Body of pancreas (tissue), 4 donors: ENCODE data around the gene SLC35F3.

Source experiments
- CTCF ChIP-seq, 7 experiments: fragments of 450-650 bp in 4 of 7; fragments of 200-600 bp in 3 of 7; sonication (generic) in 3 of 7; IDR thresholded peaks; one replicate each; pipeline ENCODE4 v1.5.1; 2016 to 2019; ENCODE audit warnings: antibody characterized with exemption in 7 of 7
- POLR2A ChIP-seq, 3 donors: fragments of 450-650 bp; IDR thresholded peaks; one replicate each; pipeline ENCODE4 v1.6.1; 2016; ENCODE audit warnings: antibody characterized with exemption in 3 of 3, mild to moderate bottlenecking in 2 of 3

GRCh38 chr1:234044079-234044478, 139.6 kb downstream of the SLC35F3 start:
- TF ChIP-seq CTCF (IDR thresholded peaks at IDR 0.05) (no peak), POLR2A (IDR thresholded peaks at IDR 0.05) (no peak)
